NCI-H1436 (cell line): ENCODE data around the gene RPL5.
"Not testable (repeated sequence)": the region's sequence is repeated elsewhere in the genome, so short reads cannot be mapped to it uniquely, and the experiment has no call there.

Source experiments
- DNase-seq: peaks from one replicate; lab custom pipeline; 2025; lab: John Stamatoyannopoulos, UW

RPL5 gene

GRCh38 chr1:92831762-92832536 is at the start of gene RPL5:
RPL5 (plus strand) TSS chr1:92832040; CDS start chr1:92832115, 75 bp downstream.
- DNase-seq, result peak; percentile 97

- not testable (repeated sequence) for DNase-seq
Observed at GRCh38 chr1:92783550-92783949, 48.3 kb upstream of the RPL5 start.

DNA sequence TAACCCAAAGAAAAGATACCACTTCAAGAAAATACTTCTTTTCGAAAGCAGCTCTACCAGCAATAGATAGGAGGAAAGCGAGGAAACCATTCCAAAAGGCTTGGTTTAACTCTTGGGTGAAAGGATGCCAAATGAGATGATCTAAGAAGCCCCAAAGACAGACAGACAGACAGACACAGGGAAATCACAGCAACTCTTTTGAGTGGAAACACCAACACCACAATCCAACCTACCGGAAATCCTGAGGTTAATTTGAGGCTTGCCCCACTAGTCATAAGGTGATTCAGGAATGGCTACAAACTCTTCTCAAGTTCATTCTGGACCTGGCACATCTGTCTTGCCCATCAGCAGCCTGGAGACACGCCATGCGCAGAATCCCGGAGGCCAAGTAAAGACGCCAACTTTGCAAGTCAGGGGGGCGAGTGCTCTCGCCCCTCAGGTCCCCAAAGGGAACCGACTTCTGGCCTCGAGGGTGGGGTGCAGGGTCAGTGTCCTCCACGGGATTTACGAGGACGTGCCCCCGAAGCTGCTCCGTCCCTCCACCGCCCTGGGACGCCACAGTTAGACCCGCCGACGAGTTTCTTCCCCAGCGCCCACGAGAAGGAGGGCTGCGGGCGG is 47.7 kb upstream of the RPL5 start:
- no peak for DNase-seq

DNA sequence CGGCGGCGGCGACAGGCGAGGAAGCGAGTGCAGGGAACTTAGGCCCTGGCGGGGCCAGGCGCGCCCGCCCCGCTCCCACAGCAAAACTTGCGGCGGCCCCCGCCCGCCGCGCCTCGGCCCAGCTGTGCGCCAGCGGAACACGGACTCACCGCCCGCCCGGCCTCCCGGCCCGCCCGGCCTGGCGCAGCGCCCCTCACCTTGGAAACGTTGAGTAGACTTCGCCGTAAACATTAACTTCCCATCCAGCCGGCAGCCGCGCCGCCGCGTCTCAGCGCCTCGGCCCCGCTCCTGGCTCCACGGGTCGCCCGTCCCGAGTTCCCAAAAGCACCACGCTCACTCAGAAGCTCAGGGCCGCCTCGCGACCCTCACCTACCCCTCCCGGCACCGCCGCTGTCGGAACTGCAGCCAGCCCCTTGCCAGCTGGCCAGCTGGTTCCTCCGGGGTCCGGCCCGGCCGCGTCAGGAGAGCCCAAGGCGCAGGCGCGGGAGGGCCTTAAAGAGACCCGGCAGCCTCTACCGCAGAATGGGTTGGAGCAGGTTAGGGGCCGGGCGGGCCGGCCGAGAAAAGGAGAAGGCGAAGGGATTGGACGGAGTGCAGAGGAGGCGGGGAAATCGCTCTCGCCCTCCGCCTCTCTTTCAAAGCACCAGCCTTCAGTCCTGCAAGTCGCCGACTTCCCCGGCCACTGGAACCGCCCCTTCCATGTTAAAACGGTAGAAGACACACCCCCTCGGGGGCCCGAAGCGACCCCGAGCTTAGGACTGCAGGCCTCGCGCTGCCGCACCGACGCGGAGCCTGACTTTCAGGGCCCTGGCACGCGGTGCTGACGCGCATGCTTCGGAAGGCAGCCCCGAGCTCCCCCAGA is 47.0 kb upstream of the RPL5 start, which contains the start of gene EVI5:
Gene EVI5 (minus strand): TSS at position 470 of the 862 bp plus-strand sequence. CDS start 48,562 bp downstream, outside the sequence.
- peak; percentile 91 for DNase-seq

DNA sequence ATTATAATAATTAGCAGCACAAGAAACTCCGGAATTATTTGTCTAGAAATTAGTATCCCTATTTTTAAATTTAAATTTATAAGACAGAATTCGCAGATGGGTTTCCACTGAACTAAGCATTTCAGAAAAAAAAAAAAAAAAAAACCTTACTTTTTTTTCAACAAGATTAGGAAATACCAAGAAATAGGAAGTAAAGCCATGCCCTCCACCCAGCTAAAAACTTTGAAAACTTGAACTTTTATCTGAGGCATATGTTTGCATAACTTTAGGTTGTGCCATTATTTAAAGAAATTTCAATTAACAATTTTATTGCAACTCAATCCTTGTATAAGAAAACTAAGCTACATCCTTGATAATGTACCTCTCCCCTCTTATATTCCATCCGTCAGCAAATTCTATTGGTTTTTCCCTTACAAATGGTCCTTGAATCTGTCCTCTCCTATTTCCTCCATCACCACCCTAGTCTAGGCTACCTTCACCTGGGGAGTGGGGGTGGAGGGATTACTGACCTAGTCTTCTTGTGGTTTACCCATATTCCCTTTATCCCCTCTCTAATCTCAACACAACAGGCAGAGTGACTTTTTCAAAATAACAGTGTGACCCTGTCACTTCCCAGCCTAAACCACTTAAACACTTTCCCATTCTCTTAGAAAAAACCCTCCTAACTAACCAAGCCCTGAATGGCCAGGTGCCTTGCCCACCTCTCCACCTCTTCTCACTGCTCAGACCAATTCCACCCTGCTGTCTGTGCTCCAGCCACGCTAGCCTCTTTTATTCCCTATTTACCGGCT is 45.5 kb upstream of the RPL5 start:
- no peak for DNase-seq

GRCh38 chr1:92790081-92790480 is 41.8 kb upstream of the RPL5 start:
- no peak for DNase-seq

- DNase-seq, result no peak
Observed at GRCh38 chr1:92790867-92791266, 41.0 kb upstream of the RPL5 start.

DNA sequence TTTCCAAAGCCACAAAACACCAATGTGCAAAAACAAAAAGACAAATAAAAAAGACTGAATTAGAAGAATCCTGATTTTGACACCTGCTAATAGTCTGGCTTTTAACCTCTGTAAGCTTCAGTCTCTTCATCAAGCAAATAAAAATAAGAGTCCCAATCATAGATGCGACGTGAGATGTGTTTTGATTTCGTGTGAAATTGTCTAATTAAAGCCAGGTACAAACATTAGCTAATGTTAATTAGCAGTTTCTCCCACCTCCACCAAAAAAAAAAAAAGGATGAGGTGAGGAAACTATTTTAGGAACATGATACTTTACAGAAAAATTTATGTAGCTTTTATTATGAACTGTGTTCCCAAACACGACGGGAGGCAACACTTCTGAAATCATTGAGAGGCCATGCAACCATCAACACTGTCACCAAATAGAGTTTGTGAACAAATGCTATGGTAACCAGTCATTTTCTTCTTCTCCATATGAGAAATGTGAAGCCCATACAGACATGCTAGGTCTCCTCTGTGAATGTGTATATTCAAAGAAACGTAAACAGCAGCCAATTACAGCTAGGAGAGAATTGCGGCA is 40.3 kb upstream of the RPL5 start:
- no peak for DNase-seq

DNA sequence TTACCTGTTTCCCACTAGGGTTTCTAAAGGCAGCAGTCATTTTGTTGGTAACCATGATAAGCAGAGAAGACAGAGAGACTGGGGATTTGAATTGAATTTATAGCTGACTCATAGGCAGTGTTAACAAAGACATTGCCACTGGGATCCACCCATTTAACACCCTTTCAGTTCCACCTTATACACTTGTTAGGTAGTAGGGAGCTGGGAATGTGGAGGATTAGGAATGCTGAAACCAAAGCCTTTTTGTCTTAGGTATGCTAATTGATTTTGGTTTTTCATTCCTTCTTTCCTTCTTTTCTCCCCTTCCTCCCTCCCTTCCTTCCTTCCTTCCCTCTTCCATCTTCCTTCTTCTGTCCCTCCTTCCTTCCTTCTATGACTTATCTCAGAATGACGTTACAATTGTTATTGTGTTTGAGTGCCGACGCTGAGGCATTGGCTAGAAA is 39.5 kb upstream of the RPL5 start:
- no peak for DNase-seq

DNA sequence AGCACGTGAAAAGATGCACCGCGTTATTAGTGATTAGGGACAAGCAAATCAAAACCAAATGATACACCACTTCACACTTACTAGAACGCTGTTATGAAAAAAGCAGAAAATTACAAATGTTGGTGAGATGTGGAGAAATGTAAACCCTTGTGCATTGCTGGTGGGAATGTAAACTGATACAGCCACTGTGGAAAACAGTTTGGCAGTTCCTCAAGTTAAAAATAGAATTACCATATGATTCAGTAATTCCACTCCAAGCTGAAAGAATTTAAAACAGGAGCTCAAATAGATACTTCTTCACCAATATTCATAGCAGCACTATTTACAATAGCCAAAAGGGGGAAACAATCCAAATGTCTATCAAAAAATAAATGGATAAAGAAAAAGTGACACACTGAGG is 36.7 kb upstream of the RPL5 start:
- DNase-seq, result no peak

- DNase-seq, result no peak
Observed at GRCh38 chr1:92797297-92797696, 34.5 kb upstream of the RPL5 start.

GRCh38 chr1:92797961-92798360 is 33.9 kb upstream of the RPL5 start:
- no peak for DNase-seq

- no peak for DNase-seq
Observed at GRCh38 chr1:92803140-92803887, 28.5 kb upstream of the RPL5 start.

DNA sequence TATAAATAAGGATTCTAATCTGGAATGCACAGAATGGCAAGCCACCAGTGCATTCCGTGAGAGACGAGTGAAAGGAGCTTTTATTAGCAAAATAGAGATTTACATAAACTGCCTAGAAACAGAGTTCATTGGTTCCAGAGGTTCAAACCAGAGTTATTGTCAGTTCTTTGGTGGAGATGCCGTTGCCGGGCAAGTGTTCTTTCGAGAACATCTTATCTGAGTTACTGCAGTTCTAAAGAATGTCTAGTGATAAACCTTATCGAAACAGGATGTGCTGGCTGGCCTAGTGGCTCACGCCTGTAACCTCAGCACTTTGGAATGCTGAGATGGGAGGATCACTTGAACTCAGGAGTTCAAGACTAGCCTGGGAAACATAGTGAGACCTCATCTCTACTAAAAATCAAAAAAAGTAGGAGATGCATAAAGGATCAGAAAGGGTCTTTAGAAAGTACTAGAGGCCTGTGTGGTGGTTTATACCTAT is 27.1 kb upstream of the RPL5 start:
- DNase-seq, result no peak

GRCh38 chr1:92805216-92805615 is 26.6 kb upstream of the RPL5 start:
- DNase-seq, result no peak

GRCh38 chr1:92808381-92808780 is 23.5 kb upstream of the RPL5 start:
- DNase-seq, result no peak

DNA sequence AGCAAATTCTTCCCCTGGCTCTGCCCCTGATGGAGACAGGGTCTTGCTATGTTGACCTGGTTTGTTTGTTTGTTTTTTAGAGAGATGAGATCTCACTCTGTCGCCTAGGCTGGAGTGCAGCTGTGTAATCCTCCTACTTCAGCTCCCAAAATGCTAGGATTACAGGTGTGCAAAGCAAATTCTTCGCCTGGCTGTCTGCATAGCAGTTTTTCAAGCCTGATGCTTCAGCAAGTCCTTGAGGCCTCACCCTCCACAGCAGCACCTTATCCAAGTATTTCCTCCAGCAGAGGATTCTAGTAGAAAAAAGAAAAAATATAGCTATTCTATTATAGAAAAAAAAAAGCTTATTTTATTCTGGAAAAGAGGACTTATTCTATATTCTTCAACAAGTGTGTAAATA is 15.1 kb upstream of the RPL5 start:
- DNase-seq, result no peak

GRCh38 chr1:92817137-92817697 is 14.6 kb upstream of the RPL5 start:
- DNase-seq, result no peak

GRCh38 chr1:92817986-92818764 is 13.7 kb upstream of the RPL5 start:
- DNase-seq, result peak; percentile 22
